ENCODE measurements around the gene CBLN3. TPM values are rescaled to one million over a fixed set of nuclear protein-coding genes. Genes with fewer than 3 reads are reported as not detected.

CBLN3 gene
- total RNA-seq, 1 donor from 2014 or later = 2.9 TPM

DNA sequence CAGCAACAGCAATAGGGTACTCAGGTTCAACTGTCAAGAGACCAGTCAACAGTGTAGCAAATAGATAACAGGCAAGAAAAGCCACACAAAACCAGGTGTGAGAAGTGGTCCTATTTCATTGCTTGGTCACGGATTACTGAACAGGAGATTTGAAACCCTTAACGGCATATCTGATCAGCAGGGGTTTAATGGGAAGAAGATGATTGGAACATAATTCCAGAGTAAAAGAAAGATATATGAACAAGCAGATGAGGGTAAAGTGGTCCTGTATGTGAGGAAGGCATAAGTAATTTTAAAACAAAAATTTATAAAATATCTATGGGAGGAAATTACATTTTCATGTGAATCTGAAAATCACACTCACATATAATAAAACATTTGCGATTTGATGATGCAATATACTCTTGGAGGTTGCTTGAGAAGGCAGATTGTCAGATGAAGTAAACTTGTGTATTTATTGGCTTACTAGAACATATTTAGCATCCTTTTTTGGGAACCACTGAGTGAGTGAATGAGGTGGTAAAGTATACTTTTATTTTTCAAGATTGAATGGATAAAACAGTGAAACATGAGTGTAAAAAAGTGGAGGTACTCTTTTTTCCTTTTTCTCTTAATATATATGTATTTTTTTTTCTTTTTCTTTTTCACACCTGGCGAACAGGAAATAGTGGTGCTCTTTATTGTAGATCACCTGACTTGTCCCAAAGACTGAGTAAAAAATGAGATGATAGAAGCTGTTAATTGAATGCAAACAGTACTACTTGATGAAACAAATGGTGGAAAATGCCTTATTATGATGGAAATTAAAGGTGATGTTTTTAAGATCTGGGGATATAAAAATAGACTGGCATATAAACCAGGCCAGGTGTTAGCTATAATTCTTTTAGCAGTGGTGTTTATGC, 34.7 kb upstream of the CBLN3 start:
- TF ChIP-seq, protein P1, sequence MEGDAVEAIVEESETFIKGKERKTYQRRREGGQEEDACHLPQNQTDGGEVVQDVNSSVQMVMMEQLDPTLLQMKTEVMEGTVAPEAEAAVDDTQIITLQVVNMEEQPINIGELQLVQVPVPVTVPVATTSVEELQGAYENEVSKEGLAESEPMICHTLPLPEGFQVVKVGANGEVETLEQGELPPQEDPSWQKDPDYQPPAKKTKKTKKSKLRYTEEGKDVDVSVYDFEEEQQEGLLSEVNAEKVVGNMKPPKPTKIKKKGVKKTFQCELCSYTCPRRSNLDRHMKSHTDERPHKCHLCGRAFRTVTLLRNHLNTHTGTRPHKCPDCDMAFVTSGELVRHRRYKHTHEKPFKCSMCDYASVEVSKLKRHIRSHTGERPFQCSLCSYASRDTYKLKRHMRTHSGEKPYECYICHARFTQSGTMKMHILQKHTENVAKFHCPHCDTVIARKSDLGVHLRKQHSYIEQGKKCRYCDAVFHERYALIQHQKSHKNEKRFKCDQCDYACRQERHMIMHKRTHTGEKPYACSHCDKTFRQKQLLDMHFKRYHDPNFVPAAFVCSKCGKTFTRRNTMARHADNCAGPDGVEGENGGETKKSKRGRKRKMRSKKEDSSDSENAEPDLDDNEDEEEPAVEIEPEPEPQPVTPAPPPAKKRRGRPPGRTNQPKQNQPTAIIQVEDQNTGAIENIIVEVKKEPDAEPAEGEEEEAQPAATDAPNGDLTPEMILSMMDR (IDR thresholded peaks at IDR 0.05) = no peak
- Histone ChIP-seq H3K27ac (no peak overlapping the region), H3K4me1 (no peaks in the 10 kb centered on the region), H3K36me3 (no peaks in the 10 kb centered on the region), H3K4me3 (no peak overlapping the region), H3K27me3 (no peaks in the 10 kb centered on the region), H3K9me3 (no peaks in the 10 kb centered on the region)
- DNase-seq = no peak
- intact Hi-C loops (cut with DNase I) = no loop called here
- ATAC-seq = no peak

DNA sequence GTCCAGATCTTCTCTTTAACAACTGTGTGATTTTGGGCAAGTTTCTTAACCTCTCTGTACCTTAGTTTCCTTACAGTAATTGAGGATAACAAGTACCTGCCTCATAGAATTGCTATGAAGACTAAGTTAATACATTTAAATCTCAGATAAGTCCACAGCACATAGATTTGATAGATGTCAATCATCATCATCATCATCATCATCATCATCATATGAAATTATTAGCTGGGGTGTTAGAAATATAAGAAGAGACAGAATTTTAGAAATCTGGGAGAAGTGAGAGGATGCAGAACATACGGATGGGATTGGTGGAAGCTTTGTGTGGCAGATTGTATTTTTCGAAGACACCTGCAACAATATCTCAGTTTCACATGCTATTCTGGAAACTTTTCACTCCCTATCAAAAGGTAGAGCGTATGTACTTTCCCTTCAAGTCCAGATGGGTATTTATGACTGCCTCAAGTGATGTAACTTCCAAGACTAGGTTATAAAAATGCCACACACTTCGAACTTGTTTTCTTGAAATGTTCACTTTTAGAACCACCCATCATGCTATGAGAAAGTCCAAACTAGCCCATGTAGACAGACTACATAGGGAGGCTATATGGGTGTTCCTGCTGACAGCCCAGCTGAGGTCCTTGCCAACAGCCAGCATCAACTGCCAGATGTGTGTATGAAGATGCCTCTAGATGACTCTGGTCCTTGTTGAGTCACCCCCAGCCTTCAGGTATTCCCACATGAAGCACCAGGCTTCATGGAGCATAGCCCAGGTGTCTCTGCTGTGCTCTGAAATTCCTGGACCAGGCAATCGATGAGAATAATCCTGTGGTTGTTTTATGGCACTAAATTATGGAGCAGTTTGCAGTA, 33.8 kb upstream of the CBLN3 start:
- intact Hi-C loops (cut with DNase I) = no loop called here
- H3K27ac ChIP-seq = no peak overlapping the region
- H3K4me1 ChIP-seq = no peaks in the 10 kb centered on the region
- no peaks in the 10 kb centered on the region for H3K9me3 ChIP-seq
- H3K4me3 ChIP-seq = no peak overlapping the region
- H3K36me3 ChIP-seq = no peaks in the 10 kb centered on the region
- H3K27me3 ChIP-seq = no peaks in the 10 kb centered on the region
- DNase-seq (no peak), ATAC-seq (no peak)
- TF ChIP-seq, protein P1 (IDR thresholded peaks at IDR 0.05) = no peak

DNA sequence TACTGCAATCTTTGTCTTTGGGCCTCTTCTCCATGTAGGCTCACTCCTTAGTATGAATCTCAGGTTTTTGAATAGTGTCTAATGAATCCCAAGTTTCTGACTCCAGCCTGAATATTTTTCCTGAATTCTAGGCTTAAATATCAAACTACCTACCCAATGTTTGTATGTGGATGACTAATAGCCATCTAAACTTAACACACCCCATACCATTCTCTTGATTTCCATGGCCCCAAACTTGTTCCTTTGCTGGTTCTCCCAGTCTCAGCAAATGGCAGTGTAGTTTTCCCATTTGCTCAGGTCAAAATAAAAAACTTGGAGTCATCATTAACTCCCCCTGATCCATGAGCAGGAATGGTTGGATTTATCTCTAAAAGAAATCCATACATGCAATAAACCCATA, 31.9 kb upstream of the CBLN3 start:
- Histone ChIP-seq H3K36me3 (no peaks in the 10 kb centered on the region), H3K9me3 (no peaks in the 10 kb centered on the region), H3K27me3 (no peaks in the 10 kb centered on the region), H3K4me3 (no peak overlapping the region), H3K27ac (no peak overlapping the region), H3K4me1 (no peaks in the 10 kb centered on the region)
- ATAC-seq = no peak
- no peak for DNase-seq
- intact Hi-C loops (cut with DNase I) = no loop called here
- TF ChIP-seq, protein P1 (IDR thresholded peaks at IDR 0.05) = no peak

DNA sequence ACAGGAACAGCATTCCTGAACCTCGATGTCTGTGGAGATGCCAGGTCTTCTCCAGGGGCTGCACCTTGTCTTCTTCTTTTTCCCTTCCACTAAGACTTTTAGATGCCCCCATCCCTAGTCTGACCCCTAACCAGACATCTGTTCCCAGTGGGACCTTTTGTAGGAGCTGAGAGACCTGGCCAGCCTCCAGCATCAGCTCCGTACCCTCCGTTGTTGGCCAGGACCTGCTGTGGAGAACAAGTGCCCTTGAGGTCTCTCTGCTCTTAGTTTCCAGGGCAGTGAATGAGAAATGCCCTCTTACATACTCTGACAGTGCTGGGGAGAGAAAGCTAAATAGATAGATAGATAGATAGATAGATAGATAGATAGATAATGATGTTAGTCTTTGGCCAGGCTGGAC, 29.9 kb upstream of the CBLN3 start:
- no peak overlapping the region for H3K4me3 ChIP-seq
- H3K4me1 ChIP-seq = no peaks in the 10 kb centered on the region
- H3K9me3 ChIP-seq = no peaks in the 10 kb centered on the region
- H3K27me3 ChIP-seq = no peaks in the 10 kb centered on the region
- no peak overlapping the region for H3K27ac ChIP-seq
- no peaks in the 10 kb centered on the region for H3K36me3 ChIP-seq
- TF ChIP-seq, protein P1 (IDR thresholded peaks at IDR 0.05) = no peak
- DNase-seq = no peak
- intact Hi-C loops (cut with DNase I) = no loop called here
- no peak for ATAC-seq

- intact Hi-C loops (cut with DNase I) = no loop called here
- H3K27ac ChIP-seq = no peak overlapping the region
Observed at GRCh38 chr14:24458736-24459135, 29.3 kb upstream of the CBLN3 start.

More at GRCh38 chr14:24458736-24459135, 29.3 kb upstream of the CBLN3 start:
- Histone ChIP-seq H3K9me3 (no peaks in the 10 kb centered on the region), H3K27me3 (no peaks in the 10 kb centered on the region), H3K4me3 (no peak overlapping the region), H3K4me1 (no peaks in the 10 kb centered on the region), H3K36me3 (no peaks in the 10 kb centered on the region)
- DNase-seq (no peak), ATAC-seq (no peak)
- TF ChIP-seq, protein P1 (IDR thresholded peaks at IDR 0.05) = no peak
